GM18861 (cell line): Measurements from ENCODE around the gene KDM1A.
"Not testable (repeated sequence)": the region's sequence is repeated elsewhere in the genome, so short reads cannot be mapped to it uniquely, and the experiment has no call there.

Experiments used
- ATAC-seq: cut with Tn5 transposase; IDR thresholded peaks from one replicate; pipeline ENCODE4 v1.9.1; 2021; ENCODE audit not compliant: unreplicated experiment

KDM1A gene

DNA sequence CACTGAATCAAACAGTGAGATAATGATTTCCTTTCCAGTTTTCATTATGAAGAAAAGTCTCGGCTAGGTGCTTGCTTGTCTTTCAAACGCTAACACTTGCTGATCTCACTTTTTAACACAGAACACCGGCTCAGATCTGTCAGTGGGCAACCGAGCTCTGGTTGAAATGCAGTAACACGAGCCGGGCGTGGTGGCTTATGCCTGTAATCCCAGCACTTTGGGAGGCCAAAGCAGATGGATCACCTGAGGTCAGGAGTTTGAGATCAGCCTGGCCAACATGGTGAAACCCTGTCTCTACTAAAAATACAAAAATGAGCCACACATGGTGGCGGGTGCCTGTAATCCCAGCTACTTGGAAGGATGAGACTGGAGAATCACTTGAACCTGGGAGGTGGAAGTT, 9.2 kb upstream of the KDM1A start:
- ATAC-seq, result not testable (repeated sequence)

DNA sequence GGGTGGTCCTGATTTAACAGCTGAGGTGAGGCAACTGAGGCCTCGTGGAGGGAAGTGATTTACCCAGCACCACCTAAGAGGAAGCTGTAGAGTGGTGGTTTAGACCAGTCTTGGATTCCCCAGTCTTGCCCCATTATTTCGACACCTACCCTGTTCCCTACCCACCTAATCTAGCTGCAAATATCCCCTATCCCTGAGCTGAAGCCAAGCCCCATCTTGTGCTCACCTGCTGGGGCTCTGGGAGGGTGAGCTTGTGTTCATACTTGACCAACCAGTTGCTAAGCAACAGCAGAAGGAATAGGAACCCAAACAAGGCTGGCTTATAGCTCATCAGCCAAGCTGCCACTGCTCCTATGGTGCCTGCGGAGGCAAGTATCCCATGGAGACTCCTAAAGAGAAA, 5.6 kb upstream of the KDM1A start:
- no peak for ATAC-seq

DNA sequence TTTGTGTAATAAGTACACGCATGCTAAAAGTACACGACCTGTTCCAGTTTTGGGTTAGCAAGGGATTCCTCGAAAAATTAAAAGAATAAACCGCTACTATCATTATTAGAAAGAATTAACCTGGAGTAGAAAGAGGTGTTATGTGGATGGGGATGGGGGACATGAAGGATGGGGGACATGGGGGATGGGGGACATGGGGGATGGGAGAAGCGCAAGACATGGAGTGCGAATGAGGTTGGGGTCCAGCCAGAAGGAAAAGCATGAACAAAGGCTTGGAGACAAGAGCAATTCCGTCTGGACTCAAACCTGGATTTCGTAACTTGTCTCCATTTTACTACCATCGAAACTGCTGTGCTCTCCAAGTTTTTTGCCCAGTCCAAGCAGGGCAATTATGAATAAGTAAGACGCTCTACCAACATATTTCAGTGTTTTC, 591 bp upstream of the KDM1A start:
- no peak for ATAC-seq

DNA sequence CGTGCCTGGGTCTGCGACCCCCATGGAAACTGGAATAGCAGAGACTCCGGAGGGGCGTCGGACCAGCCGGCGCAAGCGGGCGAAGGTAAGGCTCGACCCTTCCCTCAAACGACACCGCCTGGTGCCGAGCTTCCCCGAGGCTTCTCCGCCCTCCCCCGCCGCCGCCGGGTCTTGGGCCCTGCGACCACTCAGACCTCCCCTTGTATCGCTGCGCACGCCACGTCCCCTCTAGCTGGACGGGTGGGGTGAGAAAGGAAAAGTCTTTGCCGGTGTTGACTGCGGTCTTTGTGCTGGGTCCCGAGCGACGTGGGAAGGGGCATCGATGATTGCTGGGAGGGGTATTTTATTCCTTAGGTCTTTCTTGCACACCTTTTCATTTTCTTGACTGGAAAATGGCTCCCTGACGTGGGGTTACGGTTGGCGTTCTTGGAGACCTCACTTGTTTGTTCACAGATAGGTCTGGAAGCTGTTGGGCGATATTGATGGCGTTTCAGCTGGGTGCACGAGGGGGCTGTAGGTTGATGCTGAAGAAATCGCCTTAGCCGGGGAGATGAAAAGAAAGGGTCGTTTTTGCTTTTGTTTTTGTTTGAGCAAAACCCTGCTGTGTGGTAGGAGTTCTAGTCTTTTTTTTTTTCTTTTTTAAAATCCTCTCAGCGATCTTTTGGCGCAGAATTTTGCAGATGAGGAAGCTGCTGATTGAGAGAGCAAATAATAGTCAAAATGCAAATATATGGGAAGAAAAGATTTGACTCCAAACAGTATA, 776 bp downstream of the KDM1A start:
- ATAC-seq, result peak; percentile 8

DNA sequence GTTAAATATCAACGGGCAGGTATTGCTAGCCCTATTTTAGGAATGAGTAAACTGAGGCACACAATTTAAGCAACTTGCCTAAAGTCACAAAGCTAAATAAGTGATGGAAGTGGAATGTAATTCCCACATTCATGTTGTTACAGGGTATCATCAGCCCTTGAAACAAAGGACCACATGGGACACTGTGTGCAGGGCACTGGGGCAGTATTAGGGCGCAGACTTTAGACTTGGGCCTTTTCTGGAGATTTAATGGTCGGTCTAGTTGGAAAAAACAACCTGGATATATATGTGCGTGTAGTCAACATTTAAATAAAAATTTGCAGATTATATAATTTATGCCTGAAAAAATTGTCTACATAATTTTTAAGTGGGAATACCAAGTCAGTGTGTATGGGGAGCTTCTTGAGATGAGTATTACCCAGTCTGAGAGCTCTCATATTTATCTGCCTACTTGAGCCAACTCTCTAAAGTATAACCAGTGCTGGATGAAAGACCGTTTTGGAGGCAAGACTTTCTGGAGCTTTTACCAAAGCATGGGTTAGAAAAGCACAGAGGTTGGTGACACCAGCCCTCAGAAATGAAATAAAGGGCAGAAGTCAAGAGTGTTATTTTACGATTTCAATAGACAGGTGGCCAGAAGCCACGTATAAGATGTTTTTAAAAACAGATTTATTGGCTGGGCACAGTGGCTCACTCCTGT, 1.6 kb downstream of the KDM1A start:
- no peak for ATAC-seq

DNA sequence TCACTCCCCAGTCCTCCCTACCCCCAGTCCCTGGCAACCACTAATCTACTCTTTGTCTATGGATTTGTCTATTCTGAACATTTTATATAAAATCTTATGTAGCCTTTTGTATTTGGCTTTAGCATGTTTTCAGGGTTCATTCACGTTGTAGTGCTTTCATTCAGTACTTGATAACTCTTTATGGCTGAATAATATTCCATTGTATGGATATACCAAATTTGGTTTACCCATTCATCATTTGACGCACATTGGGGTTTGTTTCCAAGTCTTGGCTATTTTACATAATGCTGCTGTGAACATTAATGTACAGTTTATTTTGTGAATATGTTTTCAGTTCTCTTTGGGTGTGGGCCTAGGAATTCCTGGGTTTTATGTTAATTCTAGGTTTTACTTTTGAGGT, 2.6 kb downstream of the KDM1A start:
- ATAC-seq, result no peak

DNA sequence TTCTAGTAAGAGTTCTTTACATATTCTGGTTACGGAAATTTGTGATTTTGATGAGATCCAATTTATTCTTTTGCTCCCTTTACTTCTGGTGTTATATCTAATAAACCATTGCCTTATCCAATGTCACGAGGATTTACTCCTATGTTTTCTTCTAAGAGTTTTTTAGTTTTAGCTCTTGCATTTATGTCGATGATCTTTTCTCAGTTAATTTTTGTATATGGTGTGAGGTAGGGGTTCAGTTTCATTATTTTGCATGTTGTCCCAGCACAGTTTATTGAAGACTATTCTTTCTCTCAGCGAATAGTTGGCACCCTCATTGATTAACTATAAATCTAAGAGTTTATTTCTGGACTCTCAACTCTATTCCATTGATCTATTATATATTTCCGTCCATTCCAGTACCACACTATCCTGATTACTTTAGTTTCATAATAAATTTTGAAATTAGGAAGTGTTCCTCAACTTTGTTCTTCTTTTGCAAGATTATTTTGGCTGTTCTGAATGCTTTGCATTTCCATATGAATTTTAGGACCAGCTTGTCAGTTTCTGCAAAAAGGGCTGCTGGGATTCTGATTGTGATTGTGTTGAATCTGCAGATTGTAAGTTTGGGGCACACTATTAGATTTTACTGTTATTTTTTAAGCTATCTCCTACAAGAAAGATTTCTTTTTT, 4.0 kb downstream of the KDM1A start:
- no peak for ATAC-seq

DNA sequence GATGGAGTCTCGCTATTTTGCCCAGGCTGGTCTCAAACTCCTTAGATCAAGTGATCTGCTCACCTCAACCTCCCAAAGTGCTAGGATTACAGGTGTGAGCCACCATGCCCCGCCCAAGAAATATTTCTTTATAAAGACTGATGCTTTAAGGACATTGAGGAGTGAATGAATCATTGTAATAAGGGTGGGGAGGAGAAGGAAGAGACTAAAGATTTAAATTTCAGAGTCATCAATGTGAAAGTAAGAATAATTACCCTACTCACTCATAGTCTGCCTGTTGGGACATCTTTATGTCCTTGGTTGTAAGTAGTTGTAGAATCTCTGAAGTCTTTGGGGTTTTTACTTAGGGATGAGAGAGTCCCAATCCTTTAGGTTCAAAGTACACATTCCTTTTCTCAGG, 7.3 kb downstream of the KDM1A start:
- ATAC-seq, result no peak

DNA sequence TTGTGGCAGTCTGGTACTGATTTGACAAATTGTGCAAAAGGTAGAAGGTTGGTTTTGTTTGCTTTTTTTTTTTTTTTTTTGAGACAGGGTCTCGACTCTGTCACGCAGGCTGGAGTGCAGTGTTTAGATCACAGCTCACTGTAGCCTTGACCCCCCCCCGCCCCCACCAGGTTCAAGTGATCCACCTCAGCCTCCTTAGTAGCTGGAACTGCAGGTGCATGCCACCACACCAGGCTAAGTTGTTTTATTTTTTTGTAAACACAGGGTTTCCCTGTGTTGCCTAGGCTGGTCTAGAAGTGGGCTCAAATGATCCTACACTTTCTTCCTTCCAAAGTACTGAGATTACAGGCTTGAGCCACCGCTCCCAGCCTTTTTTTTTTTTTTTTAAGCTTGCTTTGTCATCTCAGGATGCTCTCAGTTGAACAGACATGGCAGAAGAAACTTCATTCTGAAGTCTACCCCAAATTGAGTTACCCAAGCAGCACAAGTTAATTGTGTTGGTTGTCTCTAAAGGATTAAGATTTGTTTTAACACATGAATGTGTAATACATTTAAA, 8.2 kb downstream of the KDM1A start:
- ATAC-seq, result no peak

DNA sequence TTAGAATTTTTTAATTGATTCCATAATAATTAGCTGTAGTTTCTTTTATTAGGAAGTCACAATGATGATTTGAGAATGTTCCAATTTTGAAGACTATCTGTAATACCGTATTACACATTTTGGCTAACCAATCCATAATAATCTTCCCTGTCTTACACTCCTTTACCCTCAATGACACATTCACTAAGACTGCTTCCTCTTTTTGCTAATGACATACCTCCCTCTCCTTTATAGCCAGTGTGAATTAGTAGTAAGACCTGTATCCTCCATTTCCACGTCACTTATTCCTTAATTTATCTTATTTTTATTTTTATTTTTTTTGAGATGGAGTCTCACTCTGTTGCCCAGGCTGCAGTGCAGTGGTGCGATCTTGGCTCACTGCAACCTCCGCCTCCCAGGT, 10.1 kb downstream of the KDM1A start:
- no peak for ATAC-seq

DNA sequence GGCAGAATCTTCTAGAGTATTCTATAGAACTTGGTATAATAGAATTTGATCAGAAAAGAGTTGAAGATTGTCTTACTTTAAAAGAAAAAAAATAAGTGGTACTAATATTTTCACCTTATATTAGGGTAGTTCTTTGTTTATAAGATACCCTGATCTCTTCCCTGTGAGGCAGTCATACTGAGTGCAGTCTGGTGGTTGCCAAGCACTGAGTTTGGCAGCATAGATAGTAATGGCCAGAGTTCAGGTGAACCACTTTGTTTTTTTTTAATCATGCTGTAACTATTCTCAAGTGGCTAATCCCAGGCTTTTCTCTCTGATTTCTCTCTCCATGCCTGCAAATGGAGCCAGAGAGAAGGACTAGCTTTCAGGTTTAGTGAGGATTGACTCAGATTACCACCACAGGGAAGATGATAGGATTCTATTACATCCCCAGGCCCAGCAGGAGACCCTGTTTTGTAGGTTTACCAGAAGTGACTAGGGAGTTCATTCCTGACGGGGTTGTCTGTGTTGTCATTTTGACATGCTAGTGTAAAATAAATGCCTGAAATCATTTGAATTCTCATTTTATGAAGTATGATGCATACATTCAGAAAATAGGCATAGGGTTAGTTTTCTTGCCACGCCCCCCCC, 16.7 kb downstream of the KDM1A start:
- ATAC-seq, result no peak

DNA sequence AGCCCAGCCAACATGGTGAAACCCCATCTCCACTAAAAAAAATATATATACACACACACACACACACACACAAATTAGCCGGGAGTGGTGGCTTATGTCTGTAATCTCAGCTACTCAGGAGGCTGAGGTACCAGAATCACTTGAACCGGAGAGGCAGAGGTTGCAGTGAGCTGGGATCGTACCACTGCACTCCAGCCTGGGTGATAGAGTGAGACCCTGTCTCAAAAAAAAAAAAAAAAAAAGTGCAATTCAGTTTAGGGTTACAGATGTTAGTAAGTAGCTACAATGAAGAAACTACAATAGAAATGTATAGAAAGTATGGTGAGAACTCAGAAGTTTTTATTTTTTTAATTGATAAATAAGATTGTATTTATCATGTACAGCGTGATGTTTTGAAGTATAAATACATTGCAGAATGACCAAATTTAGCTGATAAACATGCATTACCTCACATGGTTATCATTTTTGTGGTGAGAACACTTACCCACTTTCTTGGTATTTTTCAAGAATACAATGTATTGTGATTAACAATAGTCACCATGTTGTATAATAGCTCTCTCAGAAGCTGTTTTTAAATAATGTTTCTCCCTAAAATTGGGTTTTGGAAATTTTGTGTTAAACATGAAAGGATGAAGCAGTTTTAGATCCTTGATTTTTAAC, 17.9 kb downstream of the KDM1A start:
- ATAC-seq, result no peak

DNA sequence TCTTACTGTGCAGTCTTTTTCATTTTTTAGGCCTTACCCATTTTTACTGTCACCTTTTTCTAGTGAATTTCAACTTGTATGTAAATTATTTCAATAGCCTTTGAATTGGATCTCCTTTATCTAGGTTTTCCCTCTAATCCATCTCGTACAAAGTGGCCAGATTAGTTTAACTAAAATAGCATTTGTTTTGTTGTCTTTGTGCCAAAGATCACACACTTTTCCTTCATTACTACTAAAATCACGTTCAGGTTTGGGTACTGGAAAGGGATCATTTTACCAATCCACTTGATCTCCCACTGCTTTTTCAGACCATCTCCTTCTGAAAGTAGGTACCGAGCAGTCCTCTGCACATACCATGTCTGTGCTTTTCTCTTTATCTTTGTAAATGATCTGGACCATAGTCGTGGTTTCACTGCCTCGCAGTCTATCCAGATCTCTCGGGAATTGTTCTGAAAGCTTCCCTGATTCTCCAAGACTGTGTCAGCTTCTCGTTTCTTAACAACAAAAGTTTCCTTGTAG, 20.1 kb downstream of the KDM1A start:
- no peak for ATAC-seq

DNA sequence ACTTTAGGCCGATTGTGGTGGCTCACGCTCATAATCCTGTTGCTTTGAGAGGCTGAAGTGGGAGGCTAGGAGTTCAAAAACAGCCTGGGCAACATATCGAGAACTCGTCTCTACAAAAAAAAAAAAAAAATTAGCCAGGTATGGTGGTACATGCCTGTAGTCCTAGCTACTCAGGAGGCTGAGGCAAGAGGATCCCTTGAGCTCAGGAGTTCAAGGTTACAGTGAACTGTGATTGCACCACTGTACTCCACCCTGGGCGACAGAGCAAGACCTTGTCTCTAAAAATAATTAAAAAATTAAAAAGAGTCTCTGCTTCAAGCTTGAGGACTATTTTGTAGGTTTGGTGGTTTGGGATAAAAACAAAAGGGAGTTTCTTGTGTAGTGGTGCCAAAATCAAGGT, 21.2 kb downstream of the KDM1A start:
- ATAC-seq, result no peak

DNA sequence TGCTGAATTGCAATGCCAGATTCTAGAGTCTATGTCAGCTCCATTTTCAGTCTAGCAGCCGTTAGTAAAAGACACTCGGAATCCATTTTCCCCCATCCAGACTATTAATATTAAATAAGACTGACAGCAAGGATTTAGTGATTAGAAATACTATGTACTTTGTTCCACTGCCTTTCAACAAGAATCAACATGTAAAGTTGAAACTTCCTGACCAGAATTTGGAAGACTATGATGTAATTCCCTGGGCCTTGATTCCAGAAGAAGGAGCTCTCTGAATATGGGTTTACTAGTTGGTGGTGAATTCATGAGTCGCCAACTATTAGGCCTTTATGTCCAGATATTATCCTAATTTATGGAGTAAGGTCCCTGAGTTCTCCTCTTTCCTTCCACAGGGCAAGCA, 24.8 kb downstream of the KDM1A start:
- no peak for ATAC-seq

DNA sequence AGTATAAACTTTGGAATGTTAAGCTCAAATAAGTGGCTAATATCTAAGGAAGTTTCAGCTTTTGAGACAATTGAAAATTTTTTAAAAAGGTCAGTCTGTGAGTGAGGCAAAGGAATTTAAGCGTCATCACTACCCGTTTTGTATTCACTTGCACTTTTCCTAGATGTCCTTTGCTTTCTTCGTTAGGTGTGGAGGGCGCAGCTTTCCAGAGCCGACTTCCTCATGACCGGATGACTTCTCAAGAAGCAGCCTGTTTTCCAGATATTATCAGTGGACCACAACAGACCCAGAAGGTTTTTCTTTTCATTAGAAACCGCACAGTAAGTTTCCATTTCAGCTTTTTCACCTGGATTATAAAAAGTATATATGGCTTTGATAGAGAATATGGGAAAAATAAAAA, 30.9 kb downstream of the KDM1A start:
- ATAC-seq, result no peak

DNA sequence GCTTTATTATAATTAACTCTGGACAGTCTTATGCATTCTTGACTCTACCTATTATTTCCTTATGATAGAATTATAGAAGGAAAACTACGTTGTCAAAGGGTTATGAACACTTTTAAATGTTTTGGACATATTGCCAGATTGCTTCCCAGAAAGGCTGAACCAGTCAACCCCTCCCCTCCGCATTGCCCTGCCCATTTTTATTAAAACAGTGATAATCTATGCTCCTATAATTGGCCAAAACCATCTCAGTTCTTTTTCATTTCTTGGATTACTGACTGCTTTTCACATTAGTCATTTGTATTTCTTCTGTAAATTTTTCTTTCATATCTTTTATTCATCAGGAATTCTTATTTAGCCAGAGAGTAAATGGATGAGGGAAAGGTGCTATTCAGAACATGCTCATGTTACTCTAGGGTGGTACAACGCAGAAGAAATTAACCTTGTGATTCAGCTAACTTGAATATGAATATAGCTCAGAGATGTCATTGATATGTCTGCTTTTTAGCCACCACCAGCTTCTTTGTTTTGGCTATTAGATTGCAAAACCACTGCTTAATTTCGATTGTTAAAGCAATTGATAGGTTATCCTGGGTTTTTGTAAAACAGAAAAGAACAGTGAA, 32.1 kb downstream of the KDM1A start:
- ATAC-seq, result no peak

DNA sequence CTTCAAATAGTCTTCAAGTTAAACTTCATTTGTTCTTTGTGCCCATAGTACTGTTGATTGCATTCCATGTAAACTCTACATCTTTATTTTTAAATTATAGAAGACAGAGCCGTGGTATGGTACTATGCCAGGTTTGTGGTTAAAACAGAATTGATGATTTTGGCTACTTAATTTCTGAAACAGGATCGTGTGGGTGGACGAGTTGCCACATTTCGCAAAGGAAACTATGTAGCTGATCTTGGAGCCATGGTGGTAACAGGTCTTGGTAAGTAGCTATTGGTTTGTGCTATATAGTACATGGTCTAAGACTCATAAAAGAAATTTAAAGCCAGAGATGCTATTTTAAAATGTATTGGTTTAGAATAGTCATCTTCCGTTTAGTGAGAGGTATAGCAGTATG, 38.0 kb downstream of the KDM1A start:
- no peak for ATAC-seq

DNA sequence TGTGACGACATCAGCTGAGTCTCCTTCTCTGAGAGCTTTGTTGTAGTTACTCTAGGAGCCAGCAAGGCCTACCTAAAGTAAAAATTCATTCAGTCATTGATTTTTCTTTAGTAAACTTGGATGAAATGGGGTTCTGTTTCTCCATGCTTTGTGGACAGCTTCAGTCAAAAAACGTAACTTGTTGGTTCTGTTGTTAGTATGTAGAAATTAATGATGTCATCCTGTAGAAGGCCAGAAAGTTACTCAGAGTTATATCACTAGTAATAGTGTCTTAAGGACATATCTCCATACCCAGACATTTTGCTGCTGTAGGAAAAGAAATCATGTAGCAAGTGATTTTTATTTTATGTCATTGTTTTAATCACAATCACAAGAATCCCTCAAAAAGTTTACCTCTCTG, 43.0 kb downstream of the KDM1A start:
- no peak for ATAC-seq

DNA sequence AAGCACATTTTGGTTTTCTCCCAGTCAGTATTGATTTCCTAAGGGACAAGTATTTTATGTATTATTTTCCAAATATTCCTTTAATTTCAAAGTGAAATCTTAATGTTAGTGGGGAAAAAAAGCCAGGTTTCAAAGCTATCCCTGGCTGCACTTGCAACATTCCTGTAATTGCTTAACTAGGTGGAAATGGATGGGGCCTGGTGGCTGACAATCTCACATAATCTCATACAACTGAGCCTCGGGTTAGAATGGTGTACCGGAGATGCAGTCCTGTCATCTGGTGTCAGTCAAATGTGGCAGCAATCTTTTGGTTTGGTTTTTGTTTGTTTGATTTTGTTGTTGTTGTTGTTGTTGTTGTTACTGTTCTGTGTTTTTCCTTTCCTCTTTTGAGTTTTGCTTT, 46.1 kb downstream of the KDM1A start:
- no peak for ATAC-seq
